ENCODE data around the gene MORN5. TPM values are rescaled to one million over a fixed set of nuclear protein-coding genes. Genes with fewer than 3 reads are reported as not detected.

MORN5 gene
- total RNA-seq, 1 experiment from 2014 or later, result not detected

DNA sequence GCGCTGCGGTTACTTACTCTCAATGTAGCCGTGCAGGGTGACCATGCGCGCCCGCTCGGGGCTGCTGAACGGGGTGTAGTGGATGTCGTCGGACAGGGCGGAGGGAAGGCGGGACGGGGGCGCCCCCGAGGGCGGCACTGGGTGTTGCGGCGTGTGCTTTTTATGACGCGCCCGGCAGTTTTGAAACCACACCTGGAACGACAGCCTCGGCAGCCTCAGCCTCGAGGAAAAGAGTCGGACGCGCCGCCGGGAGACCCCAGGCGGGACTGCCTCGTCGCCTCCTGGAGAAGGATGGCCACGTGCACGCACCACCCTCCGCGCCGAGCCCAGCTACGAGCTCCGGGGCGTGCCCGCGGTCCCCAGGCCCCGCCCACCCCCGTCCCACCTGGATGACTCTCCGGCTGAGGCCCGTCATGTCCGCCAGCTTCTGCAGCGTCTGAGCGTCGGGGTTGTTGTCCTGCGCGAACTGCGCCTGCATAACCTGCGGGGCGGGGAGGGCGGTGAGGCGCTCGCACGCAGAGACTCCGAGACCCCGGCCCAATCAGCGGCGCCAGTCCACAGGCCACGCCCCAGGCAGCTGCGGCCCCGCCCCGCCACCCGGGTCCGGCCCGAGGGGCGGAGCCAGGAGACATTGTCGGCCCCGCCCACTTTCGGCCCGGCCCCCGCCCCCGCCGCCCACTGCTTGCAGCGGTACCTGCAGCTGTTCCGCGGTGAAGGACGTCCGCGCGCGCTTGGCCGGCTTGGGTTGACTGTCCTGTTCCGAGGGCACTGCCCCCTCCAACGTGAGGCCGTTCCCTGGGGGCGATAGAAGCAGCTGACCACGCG, 54.1 kb downstream of the MORN5 start:
- H3K27me3 ChIP-seq (ENCODE audit: low read length), result no peaks in the 10 kb centered on the region
- H3K9me3 ChIP-seq (ENCODE audit: low read length), result no peaks in the 10 kb centered on the region
- H4K20me1 ChIP-seq (ENCODE audit: insufficient read depth, low read depth, low read length), result no peaks in the 10 kb centered on the region
- no peak for DNase-seq
- H3K4me1 ChIP-seq (ENCODE audit: low read length), result no peaks in the 10 kb centered on the region
- no peaks in the 10 kb centered on the region for H3K79me2 ChIP-seq (ENCODE audit: low read length)
- H3K36me3 ChIP-seq (ENCODE audit: insufficient read depth, low read length), result no peaks in the 10 kb centered on the region
- H3K4me2 ChIP-seq (ENCODE audit: low read depth, low read length, poor library complexity, severe bottlenecking), result no peak overlapping the region
- no peak overlapping the region for H2AFZ ChIP-seq (ENCODE audit: low read length)
- no peak overlapping the region for H3K9ac ChIP-seq (ENCODE audit: low read length)
- no peaks in the 10 kb centered on the region for H3K9me2 ChIP-seq (replicated peaks; ENCODE audit: insufficient read depth, low read length)
- H3K4me3 ChIP-seq (ENCODE audit: low read length), result no peak overlapping the region
- no peak overlapping the region for H3K27ac ChIP-seq (ENCODE audit: low read length)

DNA sequence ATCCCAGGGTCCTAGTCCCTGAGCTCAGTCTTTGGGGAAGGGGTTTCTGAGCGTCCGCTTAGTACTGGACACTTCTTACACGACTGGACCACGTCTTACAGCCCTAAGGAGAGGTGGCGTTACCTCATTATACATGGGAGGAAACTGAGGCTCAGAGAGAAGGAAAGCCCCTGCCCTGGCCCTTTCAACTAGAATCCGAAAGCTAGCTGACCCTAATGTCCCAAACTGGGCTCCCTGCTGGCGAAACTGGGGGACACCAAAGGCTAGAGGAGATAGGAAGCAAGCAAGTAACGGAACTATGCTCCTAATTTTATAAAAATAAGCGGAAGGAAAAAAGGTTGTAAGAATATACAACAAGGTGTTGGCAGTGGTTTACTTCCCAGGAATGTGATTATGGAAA, 54.8 kb downstream of the MORN5 start:
- no peak overlapping the region for H2AFZ ChIP-seq (ENCODE audit: low read length)
- H3K9ac ChIP-seq (ENCODE audit: low read length), result no peak overlapping the region
- no peaks in the 10 kb centered on the region for H4K20me1 ChIP-seq (ENCODE audit: insufficient read depth, low read depth, low read length)
- H3K4me3 ChIP-seq (ENCODE audit: low read length), result no peak overlapping the region
- DNase-seq, result no peak
- no peaks in the 10 kb centered on the region for H3K36me3 ChIP-seq (ENCODE audit: insufficient read depth, low read length)
- H3K27ac ChIP-seq (ENCODE audit: low read length), result no peak overlapping the region
- no peaks in the 10 kb centered on the region for H3K4me1 ChIP-seq (ENCODE audit: low read length)
- H3K4me2 ChIP-seq (ENCODE audit: low read depth, low read length, poor library complexity, severe bottlenecking), result no peak overlapping the region
- no peaks in the 10 kb centered on the region for H3K27me3 ChIP-seq (ENCODE audit: low read length)
- H3K9me3 ChIP-seq (ENCODE audit: low read length), result no peaks in the 10 kb centered on the region
- no peaks in the 10 kb centered on the region for H3K79me2 ChIP-seq (ENCODE audit: low read length)
- H3K9me2 ChIP-seq (replicated peaks; ENCODE audit: insufficient read depth, low read length), result no peaks in the 10 kb centered on the region

DNA sequence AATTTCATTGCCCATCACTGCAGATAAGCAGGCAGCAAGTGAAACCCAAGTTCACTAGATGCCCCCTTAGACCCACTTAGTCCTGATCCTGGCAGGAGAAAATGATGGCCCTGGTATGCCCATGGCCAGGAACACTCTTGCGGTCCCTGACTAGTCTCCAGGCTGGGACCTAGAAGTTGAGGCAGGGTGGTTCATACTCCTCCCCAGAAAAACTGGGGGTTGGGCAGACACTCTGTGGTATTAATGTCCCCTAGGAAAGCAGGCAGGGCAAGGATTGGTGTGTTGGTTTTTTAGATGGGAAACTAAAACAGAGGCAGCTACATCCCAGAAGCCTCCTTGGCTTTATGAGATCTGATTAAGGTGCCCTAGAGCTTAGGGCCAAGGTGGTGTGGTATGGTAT, 56.0 kb downstream of the MORN5 start:
- Histone ChIP-seq H3K79me2 (ENCODE audit: low read length) (no peaks in the 10 kb centered on the region), H3K27me3 (ENCODE audit: low read length) (no peaks in the 10 kb centered on the region), H3K4me3 (ENCODE audit: low read length) (no peak overlapping the region), H2AFZ (ENCODE audit: low read length) (no peak overlapping the region), H3K4me1 (ENCODE audit: low read length) (no peaks in the 10 kb centered on the region), H4K20me1 (ENCODE audit: insufficient read depth, low read depth, low read length) (no peaks in the 10 kb centered on the region), H3K36me3 (ENCODE audit: insufficient read depth, low read length) (no peaks in the 10 kb centered on the region), H3K27ac (ENCODE audit: low read length) (no peak overlapping the region), H3K4me2 (ENCODE audit: low read depth, low read length, poor library complexity, severe bottlenecking) (no peak overlapping the region), H3K9ac (ENCODE audit: low read length) (no peak overlapping the region), H3K9me3 (ENCODE audit: low read length) (no peaks in the 10 kb centered on the region), H3K9me2 (replicated peaks; ENCODE audit: insufficient read depth, low read length) (no peaks in the 10 kb centered on the region)
- no peak for DNase-seq

DNA sequence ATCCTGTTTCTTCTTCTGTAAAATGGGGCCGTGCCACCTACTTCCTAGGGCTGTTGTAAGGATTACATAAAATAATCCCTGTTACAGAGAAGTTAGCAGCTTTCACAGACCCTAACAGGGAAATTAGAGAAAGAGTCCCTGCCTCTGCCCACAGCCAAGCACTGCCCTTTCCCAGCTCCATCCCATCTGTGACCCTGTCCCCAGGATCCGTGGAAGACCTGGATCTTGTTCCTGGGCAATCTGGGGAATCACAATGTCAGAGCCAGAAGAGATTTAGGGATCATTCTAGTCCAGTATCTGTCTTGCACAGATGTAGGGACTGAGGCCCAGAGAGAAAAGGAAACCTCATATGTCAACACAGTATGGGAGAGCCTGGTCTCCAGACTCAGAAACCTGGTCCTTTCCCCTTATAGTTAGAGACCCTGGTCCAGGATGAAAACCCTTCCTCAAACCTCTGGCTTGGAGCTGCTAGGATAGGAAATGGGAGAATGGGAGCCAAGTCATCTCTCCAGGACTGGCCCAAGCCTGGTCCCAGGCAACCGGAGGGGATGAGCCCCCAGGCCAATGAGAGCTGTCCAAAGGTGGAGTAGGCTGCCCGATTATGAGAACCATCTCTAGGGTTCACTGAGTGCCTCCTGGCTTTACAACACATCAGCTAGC, 56.6 kb downstream of the MORN5 start:
- H3K27ac ChIP-seq (ENCODE audit: low read length), result no peak overlapping the region
- H3K4me2 ChIP-seq (ENCODE audit: low read depth, low read length, poor library complexity, severe bottlenecking), result no peak overlapping the region
- H3K27me3 ChIP-seq (ENCODE audit: low read length), result no peaks in the 10 kb centered on the region
- H3K9me2 ChIP-seq (replicated peaks; ENCODE audit: insufficient read depth, low read length), result no peaks in the 10 kb centered on the region
- H3K9ac ChIP-seq (ENCODE audit: low read length), result no peak overlapping the region
- no peaks in the 10 kb centered on the region for H3K36me3 ChIP-seq (ENCODE audit: insufficient read depth, low read length)
- H3K4me1 ChIP-seq (ENCODE audit: low read length), result no peaks in the 10 kb centered on the region
- no peaks in the 10 kb centered on the region for H4K20me1 ChIP-seq (ENCODE audit: insufficient read depth, low read depth, low read length)
- no peaks in the 10 kb centered on the region for H3K9me3 ChIP-seq (ENCODE audit: low read length)
- no peaks in the 10 kb centered on the region for H3K79me2 ChIP-seq (ENCODE audit: low read length)
- H2AFZ ChIP-seq (ENCODE audit: low read length), result no peak overlapping the region
- H3K4me3 ChIP-seq (ENCODE audit: low read length), result no peak overlapping the region
- DNase-seq, result no peak

DNA sequence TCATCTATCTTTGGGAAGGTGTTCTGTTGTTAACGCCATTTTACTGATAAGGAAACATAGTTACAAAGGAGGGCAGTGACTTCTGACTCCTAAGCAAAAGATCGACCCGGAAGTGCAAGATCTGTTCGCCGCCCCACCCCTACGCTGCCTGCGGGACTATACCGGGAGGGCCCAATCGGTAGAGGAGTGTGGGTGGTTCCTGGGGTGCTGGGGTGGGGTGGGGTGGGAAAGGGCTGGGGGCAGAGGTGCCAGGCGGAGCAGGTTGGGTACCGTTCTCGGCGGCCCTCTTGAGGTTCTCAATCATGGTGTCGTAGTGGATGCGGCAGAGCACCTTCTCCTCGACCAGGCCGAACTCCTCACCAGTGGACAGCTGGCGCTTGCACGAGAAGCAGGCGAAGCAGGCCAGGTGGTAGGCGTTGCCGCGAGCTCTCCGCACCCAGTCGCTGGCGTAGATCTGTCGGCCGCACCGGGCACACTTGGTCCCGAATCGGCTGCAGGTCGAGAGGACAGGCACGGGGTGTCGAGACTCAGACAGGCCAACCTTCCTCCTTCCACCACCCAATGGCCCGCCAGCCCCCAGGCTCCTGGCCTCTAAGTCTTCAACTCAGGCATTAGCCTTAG, 57.2 kb downstream of the MORN5 start:
- no peaks in the 10 kb centered on the region for H3K79me2 ChIP-seq (ENCODE audit: low read length)
- no peaks in the 10 kb centered on the region for H4K20me1 ChIP-seq (ENCODE audit: insufficient read depth, low read depth, low read length)
- H3K9me3 ChIP-seq (ENCODE audit: low read length), result no peaks in the 10 kb centered on the region
- H3K27ac ChIP-seq (ENCODE audit: low read length), result no peak overlapping the region
- no peaks in the 10 kb centered on the region for H3K27me3 ChIP-seq (ENCODE audit: low read length)
- no peaks in the 10 kb centered on the region for H3K36me3 ChIP-seq (ENCODE audit: insufficient read depth, low read length)
- no peak overlapping the region for H3K4me3 ChIP-seq (ENCODE audit: low read length)
- no peak for DNase-seq
- H3K9ac ChIP-seq (ENCODE audit: low read length), result no peak overlapping the region
- H2AFZ ChIP-seq (ENCODE audit: low read length), result no peak overlapping the region
- no peaks in the 10 kb centered on the region for H3K9me2 ChIP-seq (replicated peaks; ENCODE audit: insufficient read depth, low read length)
- no peaks in the 10 kb centered on the region for H3K4me1 ChIP-seq (ENCODE audit: low read length)
- no peak overlapping the region for H3K4me2 ChIP-seq (ENCODE audit: low read depth, low read length, poor library complexity, severe bottlenecking)

DNA sequence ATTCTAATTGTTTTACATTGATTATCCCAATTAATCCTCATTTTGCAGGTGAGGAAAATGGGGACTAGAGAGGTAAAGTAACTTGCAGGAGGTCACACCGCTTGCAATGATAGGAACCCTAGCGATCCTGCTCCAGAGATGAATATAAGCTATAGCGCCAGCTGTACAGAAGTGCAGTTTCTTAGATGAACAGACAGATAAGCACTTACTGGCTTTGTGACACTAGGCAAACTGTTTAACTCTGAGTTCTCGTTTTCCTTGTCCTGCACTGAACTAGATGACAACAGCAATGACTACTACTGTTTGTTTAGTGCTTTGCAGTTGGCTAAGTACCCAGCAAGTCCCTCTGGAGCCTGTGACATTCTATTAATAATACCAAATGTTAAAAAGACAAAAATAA, 57.9 kb downstream of the MORN5 start:
- H2AFZ ChIP-seq (ENCODE audit: low read length), result no peak overlapping the region
- H3K9me2 ChIP-seq (replicated peaks; ENCODE audit: insufficient read depth, low read length), result no peaks in the 10 kb centered on the region
- H3K27me3 ChIP-seq (ENCODE audit: low read length), result no peaks in the 10 kb centered on the region
- H3K36me3 ChIP-seq (ENCODE audit: insufficient read depth, low read length), result no peaks in the 10 kb centered on the region
- no peaks in the 10 kb centered on the region for H3K4me1 ChIP-seq (ENCODE audit: low read length)
- no peak overlapping the region for H3K27ac ChIP-seq (ENCODE audit: low read length)
- H4K20me1 ChIP-seq (ENCODE audit: insufficient read depth, low read depth, low read length), result no peaks in the 10 kb centered on the region
- no peak overlapping the region for H3K4me3 ChIP-seq (ENCODE audit: low read length)
- no peak overlapping the region for H3K4me2 ChIP-seq (ENCODE audit: low read depth, low read length, poor library complexity, severe bottlenecking)
- H3K9me3 ChIP-seq (ENCODE audit: low read length), result no peaks in the 10 kb centered on the region
- no peak overlapping the region for H3K9ac ChIP-seq (ENCODE audit: low read length)
- DNase-seq, result no peak
- no peaks in the 10 kb centered on the region for H3K79me2 ChIP-seq (ENCODE audit: low read length)

DNA sequence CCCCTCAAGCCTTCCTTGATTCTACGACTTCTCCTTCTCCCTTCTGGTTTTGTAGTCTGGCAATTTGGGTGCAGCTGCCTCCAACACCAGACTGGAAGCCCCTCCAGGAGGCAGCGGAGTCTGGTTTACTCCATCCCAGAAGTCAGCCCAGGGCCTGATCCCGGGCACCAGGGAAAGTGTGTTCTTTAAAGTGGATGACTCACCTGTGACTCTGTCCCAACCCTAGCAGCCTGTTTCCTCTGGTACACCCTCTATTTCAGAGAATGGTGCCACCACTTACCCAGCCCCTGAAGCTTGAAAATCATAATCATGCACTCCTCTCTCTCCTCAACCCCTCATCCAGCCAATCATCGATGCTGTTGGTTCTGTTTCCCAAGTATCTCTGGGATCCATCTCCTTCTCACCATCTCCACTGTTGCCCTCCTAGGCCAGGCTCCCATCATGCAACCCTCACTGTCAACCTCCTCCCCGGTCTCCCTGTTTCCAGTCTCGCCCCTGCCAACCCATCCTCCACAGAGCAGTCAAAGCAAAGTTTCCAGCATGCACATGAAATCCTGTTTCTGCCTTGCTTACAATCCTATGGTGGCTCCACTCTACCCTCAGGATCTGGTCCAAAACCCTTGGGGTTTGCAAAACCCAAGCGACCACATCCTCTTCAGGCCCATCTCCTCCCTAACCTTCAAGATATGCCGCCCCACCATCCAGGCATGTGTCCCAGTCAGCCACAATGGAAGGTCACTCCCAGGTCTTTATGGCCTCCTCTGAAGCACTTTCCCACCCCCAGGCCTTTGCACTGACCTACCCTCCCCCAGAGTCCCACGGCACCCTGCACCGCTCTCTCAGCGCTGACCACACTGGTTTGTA, 58.6 kb downstream of the MORN5 start:
- Histone ChIP-seq H3K4me1 (ENCODE audit: low read length) (no peaks in the 10 kb centered on the region), H3K4me3 (ENCODE audit: low read length) (no peak overlapping the region), H3K4me2 (ENCODE audit: low read depth, low read length, poor library complexity, severe bottlenecking) (no peak overlapping the region), H3K9ac (ENCODE audit: low read length) (no peak overlapping the region), H3K36me3 (ENCODE audit: insufficient read depth, low read length) (no peaks in the 10 kb centered on the region), H3K9me2 (replicated peaks; ENCODE audit: insufficient read depth, low read length) (no peaks in the 10 kb centered on the region), H3K79me2 (ENCODE audit: low read length) (no peaks in the 10 kb centered on the region), H2AFZ (ENCODE audit: low read length) (no peak overlapping the region), H3K27me3 (ENCODE audit: low read length) (no peaks in the 10 kb centered on the region), H3K27ac (ENCODE audit: low read length) (no peak overlapping the region), H3K9me3 (ENCODE audit: low read length) (no peaks in the 10 kb centered on the region), H4K20me1 (ENCODE audit: insufficient read depth, low read depth, low read length) (no peaks in the 10 kb centered on the region)
- DNase-seq, result no peak
